ENCODE data around the gene ZNF644.

ZNF644 gene

DNA sequence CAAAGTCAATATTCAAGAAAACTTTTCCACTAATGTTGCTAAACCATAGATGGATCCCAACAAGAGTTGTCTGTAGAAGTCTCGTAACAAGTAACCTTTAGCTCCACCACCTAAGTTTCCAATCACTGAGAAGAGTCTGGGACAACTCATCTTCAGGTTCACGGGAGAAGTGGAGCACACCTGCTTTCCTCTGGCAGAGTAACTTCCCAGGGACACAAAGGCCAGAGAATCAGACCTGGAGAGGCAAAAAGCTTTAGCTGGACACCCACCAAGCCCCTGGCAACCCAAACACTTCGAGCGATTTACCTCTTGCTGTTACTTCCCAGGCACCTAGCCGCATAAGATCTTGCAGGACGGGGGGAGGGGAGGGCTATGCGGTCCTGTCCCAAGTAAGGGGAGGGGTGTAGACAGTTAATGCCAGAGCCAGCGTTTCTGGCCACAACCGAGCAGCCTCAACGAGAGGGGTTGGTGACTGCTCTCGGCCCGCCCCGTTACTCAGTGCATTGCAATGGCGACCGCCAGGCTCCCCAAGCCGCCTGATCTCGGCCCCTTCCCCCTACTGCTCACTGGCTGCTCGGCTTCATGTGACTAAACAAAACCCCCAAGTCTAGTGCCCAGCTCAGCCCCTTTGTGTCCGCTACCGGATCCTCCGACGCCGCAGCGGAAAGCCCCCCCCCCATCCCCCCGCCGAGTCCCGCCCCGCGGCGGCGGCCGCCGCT is 709 bp downstream of the ZNF644 start:
- peak; percentile 50 for DNase-seq (ENCODE audit: low read depth)

- no peak for DNase-seq (ENCODE audit: low read depth)
Observed at GRCh38 chr1:91020486-91020885, 1.3 kb downstream of the ZNF644 start.

- no peak for DNase-seq (ENCODE audit: low read depth)
Observed at GRCh38 chr1:91018006-91018405, 3.8 kb downstream of the ZNF644 start.

DNA sequence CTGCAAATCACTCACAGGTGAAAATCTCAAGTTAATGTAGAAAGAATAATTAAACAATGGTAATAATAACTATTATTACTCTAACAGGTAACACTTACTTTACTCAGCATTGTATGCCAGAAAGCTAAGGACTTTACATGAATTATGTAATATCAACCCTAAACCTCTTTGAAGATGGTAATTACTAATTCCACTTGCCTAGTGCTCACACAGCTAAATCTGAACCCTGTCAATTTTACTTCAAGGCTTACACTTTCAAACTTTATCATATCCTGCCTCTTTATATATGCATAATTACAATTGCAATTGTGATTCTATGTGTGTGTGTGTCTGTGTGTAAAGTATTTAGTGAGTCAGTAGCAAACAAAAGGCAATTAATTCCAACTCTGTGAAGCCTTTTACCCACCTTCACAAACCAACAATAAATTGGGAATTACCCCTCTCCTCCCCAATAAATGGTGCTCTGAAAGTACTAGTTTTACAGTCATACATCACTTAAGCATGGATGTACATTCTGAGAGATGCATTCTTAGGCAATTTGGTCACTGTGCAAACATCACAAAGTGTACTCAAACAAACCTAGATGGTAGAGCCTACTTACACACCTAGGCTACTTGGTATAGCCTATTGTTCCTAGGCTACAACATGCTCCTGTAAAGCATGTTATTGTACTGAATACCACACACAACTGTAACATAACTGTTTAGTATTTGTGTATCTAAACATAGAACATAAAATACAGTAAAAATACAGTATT is 5.9 kb downstream of the ZNF644 start:
- no peak for DNase-seq (ENCODE audit: low read depth)

DNA sequence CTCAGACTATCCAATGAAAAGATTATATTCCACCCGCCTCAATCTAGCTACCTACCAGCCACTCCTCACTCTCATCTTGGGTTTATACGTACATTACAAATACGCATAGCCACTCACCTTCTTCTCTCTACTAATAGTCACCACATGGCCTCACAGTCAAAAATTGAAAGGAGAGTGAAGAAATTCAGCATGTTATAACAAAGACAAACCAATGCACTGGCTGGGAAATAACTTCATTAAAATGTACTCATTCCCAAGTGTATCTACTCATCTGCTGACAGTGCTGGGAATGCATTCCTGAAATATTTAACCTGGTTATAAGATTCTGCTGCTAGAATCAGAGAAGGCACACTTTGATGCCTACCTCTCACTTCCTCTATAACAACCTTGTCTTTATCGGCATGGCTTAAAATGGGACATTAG is 6.5 kb downstream of the ZNF644 start:
- no peak for DNase-seq (ENCODE audit: low read depth)

DNA sequence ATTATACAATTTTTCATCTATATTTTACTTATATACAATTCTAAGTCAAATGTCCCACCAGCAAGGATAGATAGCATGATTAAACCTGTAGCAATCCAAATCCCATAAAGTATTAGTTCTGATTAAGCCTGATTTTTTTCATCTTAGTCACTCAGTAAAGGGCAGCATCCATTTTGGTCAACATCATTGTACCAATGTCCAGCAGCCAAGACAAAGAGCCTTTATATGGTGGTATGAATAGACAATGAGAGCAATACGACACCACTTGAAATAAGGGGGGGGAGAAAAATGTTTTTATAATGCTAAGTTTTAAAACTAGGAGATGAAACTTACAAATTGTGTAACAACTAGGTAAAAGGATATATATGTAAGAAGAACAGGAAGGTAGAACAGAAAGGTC is 7.4 kb downstream of the ZNF644 start:
- no peak for DNase-seq (ENCODE audit: low read depth)

DNA sequence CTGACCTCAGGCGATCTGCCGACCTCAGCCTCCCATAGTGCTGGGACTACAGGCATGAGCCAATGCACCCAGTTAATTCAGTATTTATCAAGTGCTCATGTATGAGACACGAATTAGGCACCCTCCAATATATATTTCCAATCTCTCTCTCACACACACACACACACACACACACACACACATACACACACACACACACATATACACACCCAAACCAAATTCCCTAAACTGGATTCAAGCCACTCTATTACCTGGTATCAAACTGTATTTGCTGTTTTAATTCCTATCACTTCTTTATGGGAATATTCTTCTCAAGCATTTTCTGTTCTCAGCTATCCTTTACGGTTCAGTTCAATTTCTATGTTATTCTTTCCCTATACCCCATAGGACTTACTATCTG is 8.5 kb downstream of the ZNF644 start:
- no peak for DNase-seq (ENCODE audit: low read depth)

DNA sequence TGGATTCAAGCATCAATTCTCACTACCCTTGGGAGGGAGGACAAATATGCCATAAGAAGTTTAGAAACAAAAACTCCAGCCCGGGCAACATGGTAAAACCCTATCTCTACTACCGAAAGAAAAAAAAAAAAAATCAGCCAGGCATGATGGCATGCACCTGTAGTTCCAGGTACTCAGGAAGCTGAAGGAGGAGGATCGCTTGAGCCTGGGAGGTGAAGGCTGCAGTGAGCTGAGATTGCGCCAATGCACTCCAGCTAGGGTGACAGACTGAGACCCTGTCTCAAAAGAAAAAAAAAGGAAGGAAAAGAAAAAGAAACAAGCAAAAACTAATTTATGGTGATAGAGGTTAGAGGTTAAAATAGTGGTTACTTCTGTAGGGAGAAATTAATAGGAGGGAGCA is 9.6 kb downstream of the ZNF644 start:
- no peak for DNase-seq (ENCODE audit: low read depth)

DNA sequence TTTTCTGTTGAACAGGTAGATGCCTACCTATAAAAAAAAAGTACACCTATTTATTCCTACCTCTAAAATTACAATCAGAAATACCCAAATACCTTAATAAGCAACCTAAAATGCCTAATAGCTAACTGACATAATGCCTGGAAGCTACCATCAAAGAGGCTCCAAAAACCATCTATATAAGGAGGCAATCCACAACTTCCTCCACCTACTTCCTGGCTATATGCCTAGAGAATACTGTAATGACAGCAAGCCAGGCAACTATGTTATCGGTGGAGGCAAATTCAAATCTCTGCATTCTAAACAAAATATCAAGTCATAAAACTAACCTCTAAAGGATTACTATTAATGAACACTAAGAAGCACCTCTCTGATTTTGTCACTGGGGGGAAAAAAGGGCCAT is 10.1 kb downstream of the ZNF644 start:
- no peak for DNase-seq (ENCODE audit: low read depth)

GRCh38 chr1:91007827-91008226 is 14.0 kb downstream of the ZNF644 start:
- no peak for DNase-seq (ENCODE audit: low read depth)

- DNase-seq (ENCODE audit: low read depth): no peak
Observed at GRCh38 chr1:91007092-91007491, 14.7 kb downstream of the ZNF644 start.

- DNase-seq (ENCODE audit: low read depth): no peak
Observed at GRCh38 chr1:91006113-91006908, 15.5 kb downstream of the ZNF644 start.

- DNase-seq (ENCODE audit: low read depth): no peak
Observed at GRCh38 chr1:91005285-91005684, 16.6 kb downstream of the ZNF644 start.

GRCh38 chr1:91004145-91004544 is 17.7 kb downstream of the ZNF644 start:
- no peak for DNase-seq (ENCODE audit: low read depth)

DNA sequence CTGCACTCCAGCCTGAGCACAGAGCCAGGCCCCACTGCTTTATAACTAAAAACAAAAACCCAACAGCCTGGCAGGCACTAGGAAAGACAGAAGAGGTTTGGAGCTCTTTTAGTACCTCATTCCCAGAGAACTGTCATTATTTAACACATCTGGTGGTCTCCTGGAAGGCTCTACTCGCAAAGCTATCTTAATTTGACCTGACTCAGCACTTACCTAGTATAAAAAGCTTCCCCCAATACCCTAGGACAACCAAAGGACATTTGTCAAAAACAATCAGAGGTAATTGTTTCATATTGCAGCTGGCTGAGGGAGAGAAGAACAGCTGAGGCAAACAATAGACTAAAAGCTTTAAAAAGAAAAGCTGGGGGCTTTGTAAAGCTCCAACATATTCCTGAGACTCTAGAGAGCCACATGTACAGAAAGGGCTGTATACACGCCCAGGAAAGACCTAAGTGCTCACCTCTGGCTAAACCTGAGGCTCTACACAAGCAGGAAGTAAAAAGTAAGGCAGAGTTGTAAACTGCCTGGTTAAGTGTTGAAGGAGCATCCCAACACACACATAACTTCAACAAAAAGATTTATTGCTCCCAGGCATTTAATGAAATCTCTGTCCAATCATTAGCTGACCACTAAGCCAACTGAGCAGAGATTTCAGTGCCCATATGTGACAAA is 25.0 kb downstream of the ZNF644 start:
- no peak for DNase-seq (ENCODE audit: low read depth)

DNA sequence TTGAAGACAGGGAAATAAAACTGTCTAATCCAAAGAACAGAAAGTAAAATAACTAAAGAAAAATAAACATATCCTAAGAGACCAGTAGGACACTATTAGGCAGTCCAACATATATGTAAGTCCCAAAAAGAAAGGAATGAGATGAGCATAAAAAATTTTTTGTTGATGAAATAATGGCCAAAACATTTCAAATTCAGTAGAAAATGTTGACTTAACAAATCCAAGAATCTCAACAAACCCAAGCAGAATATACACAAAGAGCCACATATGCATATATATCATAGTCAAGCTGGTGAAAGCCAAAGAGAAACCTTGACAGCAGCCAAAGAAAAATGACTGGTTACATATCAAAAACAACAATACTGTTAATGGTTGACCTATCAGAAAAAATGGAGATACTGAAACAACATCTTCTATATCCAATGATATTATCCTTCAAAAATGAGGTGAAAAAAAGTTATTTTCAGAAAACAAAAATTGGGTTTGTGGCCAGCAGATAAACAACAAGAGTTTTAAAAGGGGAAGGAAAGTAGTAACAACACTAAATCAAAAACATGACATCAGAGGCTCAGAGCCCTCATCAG is 26.4 kb downstream of the ZNF644 start:
- DNase-seq (ENCODE audit: low read depth): no peak

DNA sequence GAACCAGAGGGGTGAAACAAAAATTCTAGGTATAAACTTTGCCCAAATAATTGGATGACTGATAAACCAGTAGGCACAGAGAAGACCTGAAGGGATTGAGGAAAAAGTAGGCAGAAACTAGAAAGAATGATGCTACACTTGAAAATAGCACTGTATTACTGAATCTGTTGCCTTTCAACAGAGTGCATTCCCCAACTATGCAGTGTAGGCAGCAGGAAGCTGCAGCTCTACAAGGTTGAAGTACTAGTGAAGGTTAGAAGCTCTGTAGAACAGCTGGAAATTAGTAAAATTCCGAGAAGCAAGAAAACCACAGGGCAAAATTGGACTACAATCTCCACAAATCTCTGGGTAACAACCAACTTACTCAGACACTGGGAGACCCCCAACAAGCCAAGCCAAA is 27.4 kb downstream of the ZNF644 start:
- no peak for DNase-seq (ENCODE audit: low read depth)

- no peak for DNase-seq (ENCODE audit: low read depth)
Observed at GRCh38 chr1:90993245-90993644, 28.6 kb downstream of the ZNF644 start.

- no peak for DNase-seq (ENCODE audit: low read depth)
Observed at GRCh38 chr1:90990779-90991178, 31.1 kb downstream of the ZNF644 start.

DNA sequence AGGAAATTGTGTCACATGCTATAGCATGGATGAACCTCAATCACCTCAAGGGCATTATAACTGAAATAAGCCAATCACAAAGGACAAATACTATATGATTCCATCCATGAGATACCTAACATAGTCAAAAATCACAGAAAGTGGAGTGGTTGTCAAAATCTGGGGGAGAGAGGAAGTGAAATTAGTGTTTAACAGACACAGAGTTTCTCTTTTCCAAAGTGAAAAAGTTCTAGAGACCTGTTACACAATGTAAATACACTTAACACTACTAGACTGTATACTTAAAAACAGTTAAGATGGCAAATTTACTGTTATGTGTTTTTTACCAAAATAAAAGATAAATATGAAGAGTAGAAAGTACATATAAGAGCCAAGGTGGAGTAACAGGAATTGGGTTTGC is 31.8 kb downstream of the ZNF644 start:
- DNase-seq (ENCODE audit: low read depth): no peak

DNA sequence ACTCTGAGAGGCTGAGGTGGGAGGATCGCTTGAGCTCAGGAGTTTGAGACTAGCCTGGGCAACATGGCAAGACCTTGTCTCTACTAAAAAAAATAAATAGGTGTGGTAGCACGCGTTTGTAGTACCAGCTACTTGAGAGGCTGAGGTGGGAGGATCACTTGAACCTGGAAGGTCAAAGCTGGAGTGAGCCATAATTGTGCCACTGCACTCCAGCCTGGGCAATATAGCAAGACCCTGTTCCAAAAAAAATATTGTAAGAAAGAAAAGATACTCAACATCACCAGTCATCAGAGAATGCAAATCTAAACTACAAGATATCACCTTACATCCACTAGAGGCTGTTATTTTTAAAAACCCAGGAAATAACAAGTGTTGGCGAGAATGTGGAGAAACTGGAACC is 32.5 kb downstream of the ZNF644 start:
- no peak for DNase-seq (ENCODE audit: low read depth)

DNA sequence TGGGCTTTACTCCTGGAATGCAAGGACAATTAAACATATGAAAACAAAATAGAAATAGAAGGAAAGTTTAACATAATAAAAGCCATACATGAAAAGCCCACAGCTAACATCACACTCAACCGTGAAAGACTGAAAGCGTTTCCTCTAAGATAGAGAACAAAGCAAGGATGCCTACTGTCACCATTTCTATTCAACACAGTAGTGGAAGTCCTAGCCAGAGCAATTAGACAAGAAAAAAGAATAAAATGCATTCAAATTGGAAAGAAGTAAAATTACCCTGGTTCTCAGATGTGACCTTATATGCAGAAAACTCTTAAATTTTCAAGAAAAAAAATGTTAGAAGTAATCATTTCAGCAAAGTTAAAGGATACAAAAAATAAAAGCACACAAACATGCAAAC is 34.0 kb downstream of the ZNF644 start:
- no peak for DNase-seq (ENCODE audit: low read depth)
